GM12801 (cell line): ENCODE data around the gene RIMBP2.

Experiments
- TF ChIP-seq, protein P1 (sequence below): IDR thresholded peaks from one replicate; pipeline ENCODE4 v1.5.1; 2011; ENCODE audit warnings: control low read depth; ENCODE audit not compliant: insufficient read length; ENCODE audit errors: extremely low read depth

RIMBP2 gene

DNA sequence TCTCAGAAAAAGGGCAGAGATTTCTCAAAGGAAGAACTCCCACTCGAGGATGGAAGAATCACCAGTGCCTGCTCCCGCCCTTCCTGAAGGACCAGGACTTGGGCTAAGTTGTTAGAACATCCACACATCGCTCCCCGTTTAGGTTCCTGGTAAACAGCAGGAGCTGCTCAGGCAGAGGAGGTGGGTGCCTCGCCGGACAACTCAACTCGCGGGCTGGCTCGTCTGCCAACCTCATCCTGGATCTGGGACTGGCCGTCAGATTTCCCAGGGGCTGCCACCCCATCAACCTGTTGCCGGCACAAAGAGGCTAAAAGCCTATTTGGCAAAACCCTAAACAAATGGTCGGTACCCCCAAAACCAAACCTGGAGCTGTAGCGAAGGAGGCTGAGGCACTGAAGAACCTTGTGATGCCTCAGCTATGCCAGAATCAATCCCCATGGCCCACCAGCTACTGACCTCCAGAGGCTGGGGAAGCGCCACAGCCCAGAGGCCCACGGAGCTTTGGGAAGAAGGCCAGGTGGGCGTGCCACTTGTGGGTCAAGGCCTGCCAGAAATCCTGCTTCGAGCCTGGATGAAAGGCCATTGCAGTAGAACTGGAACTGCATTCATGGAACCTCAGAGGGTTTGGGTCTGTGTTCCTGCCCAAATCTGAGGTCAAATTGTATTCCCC lies 42.9 kb downstream of the RIMBP2 start:
- TF ChIP-seq, protein P1, sequence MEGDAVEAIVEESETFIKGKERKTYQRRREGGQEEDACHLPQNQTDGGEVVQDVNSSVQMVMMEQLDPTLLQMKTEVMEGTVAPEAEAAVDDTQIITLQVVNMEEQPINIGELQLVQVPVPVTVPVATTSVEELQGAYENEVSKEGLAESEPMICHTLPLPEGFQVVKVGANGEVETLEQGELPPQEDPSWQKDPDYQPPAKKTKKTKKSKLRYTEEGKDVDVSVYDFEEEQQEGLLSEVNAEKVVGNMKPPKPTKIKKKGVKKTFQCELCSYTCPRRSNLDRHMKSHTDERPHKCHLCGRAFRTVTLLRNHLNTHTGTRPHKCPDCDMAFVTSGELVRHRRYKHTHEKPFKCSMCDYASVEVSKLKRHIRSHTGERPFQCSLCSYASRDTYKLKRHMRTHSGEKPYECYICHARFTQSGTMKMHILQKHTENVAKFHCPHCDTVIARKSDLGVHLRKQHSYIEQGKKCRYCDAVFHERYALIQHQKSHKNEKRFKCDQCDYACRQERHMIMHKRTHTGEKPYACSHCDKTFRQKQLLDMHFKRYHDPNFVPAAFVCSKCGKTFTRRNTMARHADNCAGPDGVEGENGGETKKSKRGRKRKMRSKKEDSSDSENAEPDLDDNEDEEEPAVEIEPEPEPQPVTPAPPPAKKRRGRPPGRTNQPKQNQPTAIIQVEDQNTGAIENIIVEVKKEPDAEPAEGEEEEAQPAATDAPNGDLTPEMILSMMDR = no peak

DNA sequence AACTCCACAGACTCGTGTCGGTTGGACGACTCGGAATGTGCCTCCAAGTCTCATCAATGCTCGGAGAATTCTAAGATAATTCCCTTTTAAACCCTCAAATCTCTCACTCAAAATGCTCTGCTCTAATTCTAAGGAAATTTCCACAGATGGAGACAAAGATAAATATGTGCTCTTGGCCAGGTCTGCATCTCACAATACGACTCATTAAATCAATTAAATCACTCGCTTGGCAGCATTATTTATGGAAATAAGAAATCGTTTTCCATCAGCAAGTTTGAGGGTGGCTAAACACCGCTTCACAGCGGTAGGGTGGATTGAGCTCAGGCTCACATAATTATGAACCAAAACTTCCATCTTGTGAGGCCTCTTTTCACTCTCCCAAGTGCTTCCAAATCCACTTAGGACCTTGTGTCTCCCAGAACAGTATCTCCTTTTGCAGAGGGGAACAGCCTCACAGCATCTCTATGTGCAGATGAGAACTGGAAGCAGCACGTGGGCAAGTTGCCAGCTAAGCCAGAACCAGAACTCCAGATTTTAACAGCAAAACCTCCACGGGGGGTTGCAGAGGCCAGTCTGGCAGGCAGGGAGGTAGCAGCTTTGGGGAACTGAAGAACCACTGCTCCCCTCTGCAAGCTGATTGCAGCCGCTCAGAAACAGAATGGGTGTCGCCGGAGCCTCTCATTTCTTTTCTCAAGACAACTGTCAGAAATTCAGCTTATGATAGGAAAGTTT lies 43.8 kb downstream of the RIMBP2 start:
- TF ChIP-seq, protein P1 = no peak

DNA sequence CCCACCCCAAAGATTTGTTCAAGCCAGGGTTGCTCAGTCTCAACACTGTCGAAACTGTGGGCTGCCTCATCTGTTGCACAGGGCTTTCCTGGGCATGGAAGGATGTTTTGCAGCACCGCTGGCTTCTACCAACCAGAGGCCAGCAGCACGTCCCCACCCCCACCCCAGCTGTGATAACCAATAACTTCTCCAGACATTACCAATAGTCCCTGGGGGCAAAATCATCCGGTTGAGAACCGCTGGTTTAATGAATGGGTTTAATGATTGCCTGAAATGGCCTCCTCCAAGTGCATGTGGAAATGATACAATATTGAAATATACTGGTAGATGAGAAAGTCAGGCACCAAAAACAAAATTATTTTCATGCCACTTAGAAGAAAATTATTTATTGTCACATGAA lies 44.5 kb downstream of the RIMBP2 start:
- TF ChIP-seq, protein P1 = no peak

DNA sequence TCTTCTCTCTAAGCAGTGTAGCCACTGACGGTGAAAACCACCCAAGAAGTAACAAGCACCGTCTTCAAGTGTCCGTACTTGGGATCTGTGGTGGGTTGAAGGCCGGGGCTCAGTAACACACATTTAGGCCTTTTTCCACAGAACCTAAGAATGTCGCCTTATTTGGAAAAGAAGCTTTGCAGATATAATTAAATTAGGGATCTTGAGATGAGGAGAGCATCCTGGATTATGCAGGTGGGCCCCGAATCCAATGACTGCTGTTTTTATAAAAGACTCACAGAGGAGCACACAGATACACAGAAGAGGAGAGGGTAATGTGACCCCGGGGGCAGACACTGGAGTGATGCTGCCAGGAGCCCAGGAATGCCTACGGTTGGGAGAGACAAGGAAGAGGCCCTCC lies 46.3 kb downstream of the RIMBP2 start:
- TF ChIP-seq, protein P1 = no peak

DNA sequence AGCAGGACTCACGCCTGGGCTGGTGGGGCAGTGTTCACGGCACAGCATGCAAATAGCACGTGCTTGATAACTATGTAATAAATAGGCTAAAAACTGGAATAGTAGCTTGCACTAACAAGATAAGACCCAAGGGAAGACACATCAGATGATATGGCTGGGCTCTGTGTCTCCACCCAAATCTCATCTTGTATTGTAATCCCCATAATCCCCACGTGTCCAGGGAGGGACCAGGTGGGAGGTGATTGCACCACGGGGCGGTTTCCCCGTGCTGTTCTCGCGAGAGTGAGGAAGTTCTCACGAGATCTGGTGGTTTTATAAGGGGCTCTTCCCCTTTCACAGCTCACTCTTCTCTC lies 46.9 kb downstream of the RIMBP2 start:
- TF ChIP-seq, protein P1 = no peak

DNA sequence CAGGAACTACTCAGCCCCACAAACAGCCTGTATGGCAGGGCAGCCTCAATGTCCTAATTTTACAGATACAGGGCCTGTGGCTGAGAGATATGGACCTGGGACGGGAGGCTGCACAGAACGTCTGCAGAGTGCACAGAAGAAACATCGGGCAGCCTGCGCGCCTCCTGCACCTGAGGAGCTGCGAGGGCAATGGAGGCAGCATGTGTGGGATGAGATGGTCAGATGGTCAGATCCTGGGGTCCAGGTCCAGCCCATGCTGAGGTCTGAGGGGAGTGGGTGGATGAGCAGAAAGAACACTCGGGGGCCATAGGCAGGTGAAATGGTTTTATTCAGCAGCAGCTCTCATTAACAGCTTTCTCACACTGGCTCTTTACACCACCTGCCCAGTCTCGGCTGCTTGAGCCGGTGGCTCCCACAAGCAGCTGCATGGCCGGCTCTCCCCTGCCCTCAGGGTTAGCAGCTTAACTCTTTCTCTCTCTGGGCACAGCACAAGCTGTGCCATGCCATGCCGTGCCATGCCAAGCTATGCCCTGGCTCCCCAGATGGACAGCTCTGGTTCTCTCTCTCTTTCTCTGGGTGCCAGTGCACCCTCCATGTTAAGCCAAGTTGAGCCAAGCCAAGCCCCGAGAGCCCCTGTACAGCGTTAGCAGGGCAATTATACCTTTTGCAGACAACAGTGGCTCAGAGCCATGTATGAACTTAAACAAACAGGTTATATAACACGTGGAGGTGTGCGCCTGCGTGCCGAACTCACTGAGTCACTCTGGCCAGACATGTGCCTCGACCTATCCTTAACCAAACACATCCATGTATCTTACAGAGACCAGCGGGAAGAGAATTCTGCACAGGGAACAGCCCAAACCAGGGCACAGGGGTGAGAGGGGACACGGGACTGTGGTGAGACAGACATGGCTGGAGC lies 47.6 kb downstream of the RIMBP2 start:
- TF ChIP-seq, protein P1 = no peak

DNA sequence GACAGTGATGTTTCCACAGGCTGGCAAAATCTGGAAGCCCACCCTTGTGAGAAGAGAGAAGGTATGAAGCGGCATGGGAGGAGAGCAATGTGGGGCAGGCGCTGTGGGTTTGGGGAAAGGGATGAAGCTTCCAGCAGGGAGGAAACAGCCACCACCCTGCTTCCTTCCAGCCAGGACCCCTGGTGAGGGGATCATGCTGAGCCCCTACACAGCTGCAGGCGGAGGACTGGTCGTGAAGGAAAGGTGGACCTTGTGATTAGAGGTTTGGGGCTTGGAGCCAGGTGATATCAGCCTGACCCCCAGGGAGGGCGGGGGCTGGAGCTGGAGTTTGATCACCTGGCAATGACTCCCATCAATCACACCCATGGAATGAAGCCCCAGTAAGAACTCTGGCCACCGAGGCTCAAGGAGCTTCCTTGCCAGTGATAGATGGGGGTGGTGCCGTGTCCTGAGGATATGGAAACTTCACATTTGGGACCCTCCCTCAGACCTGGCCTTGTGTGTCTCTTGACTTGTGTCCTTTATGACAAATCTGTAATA lies 48.6 kb downstream of the RIMBP2 start:
- TF ChIP-seq, protein P1 = no peak
